OCI-LY7 (cell line): ENCODE results near the gene ESD.

Experiments
- EZH2phosphoT487 ChIP-seq: fragments of 200-600 bp; sonication (generic); IDR thresholded peaks from 2 replicates; pipeline ENCODE4 v1.6.1; 2018; ENCODE audit warnings: low read depth, borderline replicate concordance, mild to moderate bottlenecking, mixed run types, antibody characterized with exemption, low read length, moderate library complexity, mixed read lengths
- TF ChIP-seq, protein P1 (sequence below): fragments of 200-600 bp; sonication (generic); conservative IDR thresholded peaks from 2 replicates; pipeline ENCODE4 v1.5.1; 2014; ENCODE audit warnings: mild to moderate bottlenecking, antibody characterized with exemption, low read length, moderate library complexity, mixed read lengths

DNA sequence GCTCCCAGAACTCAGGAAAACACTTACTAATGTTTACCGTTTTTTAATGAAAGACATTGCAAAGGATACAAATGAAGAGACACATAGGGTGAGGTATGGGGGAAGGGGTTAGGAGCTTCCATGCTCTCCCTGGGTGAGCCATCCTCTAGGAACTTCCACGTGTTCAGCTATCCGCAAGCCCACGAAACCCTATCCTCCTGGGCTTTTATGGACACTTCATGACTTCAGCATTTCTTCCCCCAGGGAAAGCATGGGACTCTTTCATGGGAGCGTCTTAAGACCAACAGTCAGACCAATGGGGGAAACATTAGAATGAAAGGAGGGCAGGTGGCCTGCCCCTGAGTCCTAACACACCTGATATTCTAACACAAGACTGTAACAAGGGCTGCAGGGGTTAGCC, 6.6 kb upstream of the ESD start:
- TF ChIP-seq, protein P1, sequence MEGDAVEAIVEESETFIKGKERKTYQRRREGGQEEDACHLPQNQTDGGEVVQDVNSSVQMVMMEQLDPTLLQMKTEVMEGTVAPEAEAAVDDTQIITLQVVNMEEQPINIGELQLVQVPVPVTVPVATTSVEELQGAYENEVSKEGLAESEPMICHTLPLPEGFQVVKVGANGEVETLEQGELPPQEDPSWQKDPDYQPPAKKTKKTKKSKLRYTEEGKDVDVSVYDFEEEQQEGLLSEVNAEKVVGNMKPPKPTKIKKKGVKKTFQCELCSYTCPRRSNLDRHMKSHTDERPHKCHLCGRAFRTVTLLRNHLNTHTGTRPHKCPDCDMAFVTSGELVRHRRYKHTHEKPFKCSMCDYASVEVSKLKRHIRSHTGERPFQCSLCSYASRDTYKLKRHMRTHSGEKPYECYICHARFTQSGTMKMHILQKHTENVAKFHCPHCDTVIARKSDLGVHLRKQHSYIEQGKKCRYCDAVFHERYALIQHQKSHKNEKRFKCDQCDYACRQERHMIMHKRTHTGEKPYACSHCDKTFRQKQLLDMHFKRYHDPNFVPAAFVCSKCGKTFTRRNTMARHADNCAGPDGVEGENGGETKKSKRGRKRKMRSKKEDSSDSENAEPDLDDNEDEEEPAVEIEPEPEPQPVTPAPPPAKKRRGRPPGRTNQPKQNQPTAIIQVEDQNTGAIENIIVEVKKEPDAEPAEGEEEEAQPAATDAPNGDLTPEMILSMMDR = no peak
- TF ChIP-seq EZH2phosphoT487 = no peak
